ACC112 (cell line): Measurements from ENCODE around the gene PEX5L.
A peak's percentile ranks its signal among the peaks of the same experiment; 100 is the strongest.

ENCODE experiments used
- H2AFZ ChIP-seq: fragments of 200-600 bp; sonication (generic); one replicate; pipeline ENCODE4 v1.6.0; 2017; ENCODE audit warnings: antibody characterized with exemption, low read length; ENCODE audit not compliant: unreplicated experiment
- H3K27ac ChIP-seq: fragments of 200-600 bp; sonication (generic); 2 replicates; pipeline ENCODE4 v1.5.1; 2014; ENCODE audit warnings: low read depth, mild to moderate bottlenecking, antibody characterized with exemption, low read length, moderate library complexity
- H3K27me3 ChIP-seq: fragments of 200-600 bp; sonication (generic); 2 replicates; pipeline ENCODE4 v1.6.1; 2014; ENCODE audit warnings: mild to moderate bottlenecking, antibody characterized with exemption, low read length, moderate library complexity, mixed read lengths; ENCODE audit not compliant: insufficient read depth
- H3K36me3 ChIP-seq: fragments of 200-600 bp; sonication (generic); 2 replicates; pipeline ENCODE4 v1.6.1; 2016; ENCODE audit warnings: mild to moderate bottlenecking, antibody characterized with exemption, low read length, moderate library complexity, mixed read lengths; ENCODE audit not compliant: insufficient read depth
- H3K4me1 ChIP-seq: fragments of 200-600 bp; sonication (generic); one replicate; pipeline ENCODE4 v1.6.1; 2016; ENCODE audit warnings: low read length, mixed read lengths; ENCODE audit not compliant: insufficient read depth, unreplicated experiment, control insufficient read depth
- H3K4me3 ChIP-seq: fragments of 200-600 bp; sonication (generic); 2 replicates; pipeline ENCODE4 v1.5.1; 2014; ENCODE audit warnings: mild to moderate bottlenecking, low read depth, low read length
- H3K79me2 ChIP-seq: fragments of 200-600 bp; sonication (generic); one replicate; pipeline ENCODE4 v1.6.0; 2016; ENCODE audit warnings: low read length; ENCODE audit not compliant: control insufficient read depth, unreplicated experiment, insufficient read depth

Gene PEX5L

GRCh38 chr3:180036671-180037455 is at the start of gene PEX5L:
Gene PEX5L, minus strand, starts transcription at chr3:180036937. Its CDS starts 338 bp downstream, at chr3:180036599.
- Histone ChIP-seq H3K27ac (no peak within 1 kb of the TSS), H3K79me2 (no peaks in the 10 kb centered on the region), H3K27me3 (peaks cover 89% of the 10 kb centered on the region), H3K4me3 (peak within 1 kb of the TSS; percentile 62), H3K4me1 (no peaks in the 10 kb centered on the region), H2AFZ (no peak within 1 kb of the TSS), H3K36me3 (no peaks in the 10 kb centered on the region)

- no peak overlapping the region for H3K4me3 ChIP-seq
- H3K27me3 ChIP-seq, result no peaks in the 10 kb centered on the region
- H3K4me1 ChIP-seq, result no peaks in the 10 kb centered on the region
- no peaks in the 10 kb centered on the region for H3K36me3 ChIP-seq
- H3K27ac ChIP-seq, result no peak overlapping the region
- H2AFZ ChIP-seq, result no peak overlapping the region
- no peaks in the 10 kb centered on the region for H3K79me2 ChIP-seq
Measured at GRCh38 chr3:180085122-180085710, 48.5 kb upstream of the PEX5L start.

- no peak overlapping the region for H3K4me3 ChIP-seq
- H3K79me2 ChIP-seq, result no peaks in the 10 kb centered on the region
- no peaks in the 10 kb centered on the region for H3K27me3 ChIP-seq
- no peak overlapping the region for H3K27ac ChIP-seq
- H2AFZ ChIP-seq, result no peak overlapping the region
- H3K4me1 ChIP-seq, result no peaks in the 10 kb centered on the region
- H3K36me3 ChIP-seq, result no peaks in the 10 kb centered on the region
Measured at GRCh38 chr3:180082699-180083098, 46.0 kb upstream of the PEX5L start.

- H3K27me3 ChIP-seq, result no peaks in the 10 kb centered on the region
- no peak overlapping the region for H3K4me3 ChIP-seq
- no peaks in the 10 kb centered on the region for H3K79me2 ChIP-seq
- no peak overlapping the region for H2AFZ ChIP-seq
- H3K4me1 ChIP-seq, result no peaks in the 10 kb centered on the region
- no peak overlapping the region for H3K27ac ChIP-seq
- no peaks in the 10 kb centered on the region for H3K36me3 ChIP-seq
Measured at GRCh38 chr3:180078592-180078991, 41.9 kb upstream of the PEX5L start.

GRCh38 chr3:180073561-180073960 is 36.8 kb upstream of the PEX5L start:
- no peak overlapping the region for H2AFZ ChIP-seq
- H3K4me1 ChIP-seq, result no peaks in the 10 kb centered on the region
- no peaks in the 10 kb centered on the region for H3K36me3 ChIP-seq
- no peak overlapping the region for H3K27ac ChIP-seq
- no peaks in the 10 kb centered on the region for H3K79me2 ChIP-seq
- no peak overlapping the region for H3K4me3 ChIP-seq
- 0 out of 2 replicates have a peak, but pooled peaks cover 8% of the 10 kb centered on the region for H3K27me3 ChIP-seq

GRCh38 chr3:180072786-180073185 is 36.0 kb upstream of the PEX5L start:
- H2AFZ ChIP-seq, result no peak overlapping the region
- H3K27ac ChIP-seq, result no peak overlapping the region
- H3K36me3 ChIP-seq, result no peaks in the 10 kb centered on the region

GRCh38 chr3:180070925-180071324 is 34.2 kb upstream of the PEX5L start:
- H3K79me2 ChIP-seq, result no peaks in the 10 kb centered on the region
- H2AFZ ChIP-seq, result no peak overlapping the region
- no peak overlapping the region for H3K27ac ChIP-seq
- H3K4me1 ChIP-seq, result no peaks in the 10 kb centered on the region
- H3K36me3 ChIP-seq, result no peaks in the 10 kb centered on the region
- H3K4me3 ChIP-seq, result no peak overlapping the region
- H3K27me3 ChIP-seq, result 0 out of 2 replicates have a peak, but pooled peaks cover 8% of the 10 kb centered on the region

More at GRCh38 chr3:180072786-180073185, 36.0 kb upstream of the PEX5L start:
- H3K27me3 ChIP-seq, result 0 out of 2 replicates have a peak, but pooled peaks cover 8% of the 10 kb centered on the region
- H3K4me1 ChIP-seq, result no peaks in the 10 kb centered on the region
- no peaks in the 10 kb centered on the region for H3K79me2 ChIP-seq
- no peak overlapping the region for H3K4me3 ChIP-seq

GRCh38 chr3:180068023-180068422 is 31.3 kb upstream of the PEX5L start:
- H3K27me3 ChIP-seq, result 0 out of 2 replicates have a peak, but pooled peaks cover 8% of the 10 kb centered on the region
- no peaks in the 10 kb centered on the region for H3K36me3 ChIP-seq
- H3K4me1 ChIP-seq, result no peaks in the 10 kb centered on the region
- H3K4me3 ChIP-seq, result no peak overlapping the region
- H2AFZ ChIP-seq, result no peak overlapping the region
- no peak overlapping the region for H3K27ac ChIP-seq
- no peaks in the 10 kb centered on the region for H3K79me2 ChIP-seq

GRCh38 chr3:180066598-180066997 is 29.9 kb upstream of the PEX5L start:
- no peak overlapping the region for H3K4me3 ChIP-seq
- H3K79me2 ChIP-seq, result no peaks in the 10 kb centered on the region
- H3K4me1 ChIP-seq, result no peaks in the 10 kb centered on the region
- H3K27ac ChIP-seq, result no peak overlapping the region
- 0 out of 2 replicates have a peak, but pooled peaks cover 8% of the 10 kb centered on the region for H3K27me3 ChIP-seq
- no peak overlapping the region for H2AFZ ChIP-seq
- no peaks in the 10 kb centered on the region for H3K36me3 ChIP-seq

GRCh38 chr3:180063783-180064182 is 27.0 kb upstream of the PEX5L start:
- no peak overlapping the region for H2AFZ ChIP-seq
- H3K79me2 ChIP-seq, result no peaks in the 10 kb centered on the region
- no peaks in the 10 kb centered on the region for H3K4me1 ChIP-seq
- no peak overlapping the region for H3K27ac ChIP-seq
- H3K36me3 ChIP-seq, result no peaks in the 10 kb centered on the region
- no peak overlapping the region for H3K4me3 ChIP-seq
- peaks cover 9% of the 10 kb centered on the region; the same call in 1 of the 2 replicates for H3K27me3 ChIP-seq

GRCh38 chr3:180062771-180063170 is 26.0 kb upstream of the PEX5L start:
- Histone ChIP-seq H3K4me3 (no peak overlapping the region), H3K79me2 (no peaks in the 10 kb centered on the region), H3K27ac (no peak overlapping the region), H3K36me3 (no peaks in the 10 kb centered on the region), H3K4me1 (no peaks in the 10 kb centered on the region), H3K27me3 (peaks cover 11% of the 10 kb centered on the region; the same call in 1 of the 2 replicates), H2AFZ (no peak overlapping the region)
